Daoy (cell line): Measurements from ENCODE around the gene CPXM2. TPM values are rescaled to one million over a fixed set of nuclear protein-coding genes. Genes with fewer than 3 reads are reported as not detected.
"Not testable (repeated sequence)": the region's sequence is repeated elsewhere in the genome, so short reads cannot be mapped to it uniquely, and the experiment has no call there.

ENCODE experiments used
- DNase-seq: peaks from one replicate; pipeline ENCODE4 v3.0.0-alpha.2; 2015; ENCODE audit warnings: low read depth
- total RNA-seq: library from RNA; depleted of rRNA; stranded (reverse); fragments of >200 nt; shearing (Covaris generic); gene quantifications from 2 replicates; pipeline ENCODE4 v1.2.3, GENCODE V29; 2014

The CPXM2 gene
- total RNA-seq, 1 experiment from 2014 or later, result 8.6 TPM

GRCh38 chr10:123743441-123744223 lies 148.0 kb downstream of the CPXM2 start:
- no peak for DNase-seq

- no peak for DNase-seq
Measured at GRCh38 chr10:123742751-123743440, 148.7 kb downstream of the CPXM2 start.

DNA sequence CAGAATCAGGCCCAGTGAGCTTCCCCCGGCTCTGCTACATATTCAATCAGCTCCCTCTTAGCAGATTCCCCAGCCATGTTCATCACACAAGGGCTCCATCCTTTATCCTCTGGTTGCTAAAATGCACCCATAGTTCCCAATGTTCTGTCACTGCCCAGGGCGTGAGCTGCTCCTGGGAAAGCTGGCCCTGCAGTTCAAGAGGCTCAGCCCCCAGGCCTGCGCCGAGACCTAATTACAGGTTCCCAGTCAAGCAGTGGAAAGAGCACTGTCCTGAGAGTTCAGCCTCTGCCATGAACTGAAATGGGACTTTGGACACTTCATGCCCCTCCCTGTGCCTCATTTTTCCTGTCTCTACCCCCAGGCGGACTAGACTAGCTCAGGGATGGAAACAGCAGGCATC lies 149.9 kb downstream of the CPXM2 start:
- DNase-seq, result no peak

- peak; percentile 13 for DNase-seq
Measured at GRCh38 chr10:123741146-123741545, 150.5 kb downstream of the CPXM2 start.

DNA sequence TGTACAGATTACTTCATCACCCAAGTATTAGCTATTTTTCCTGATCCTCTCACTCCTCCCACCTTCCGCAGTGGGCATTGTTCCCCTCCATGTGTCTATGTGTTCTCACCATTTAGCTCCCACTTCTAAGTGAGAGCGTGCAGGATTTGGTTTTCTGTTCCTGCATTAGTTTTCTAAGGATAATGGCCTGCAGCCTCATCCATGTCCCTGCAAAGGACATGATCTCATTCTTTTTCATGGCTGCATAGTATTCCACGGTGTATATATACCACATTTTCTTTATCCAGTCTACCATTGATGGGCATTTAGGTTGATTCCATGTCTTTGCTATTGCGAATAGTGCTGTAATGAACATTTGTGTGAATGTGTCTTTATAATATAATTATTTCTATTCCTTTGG lies 154.7 kb downstream of the CPXM2 start:
- DNase-seq, result not testable (repeated sequence)

GRCh38 chr10:123729523-123729922 lies 162.1 kb downstream of the CPXM2 start:
- DNase-seq, result no peak

DNA sequence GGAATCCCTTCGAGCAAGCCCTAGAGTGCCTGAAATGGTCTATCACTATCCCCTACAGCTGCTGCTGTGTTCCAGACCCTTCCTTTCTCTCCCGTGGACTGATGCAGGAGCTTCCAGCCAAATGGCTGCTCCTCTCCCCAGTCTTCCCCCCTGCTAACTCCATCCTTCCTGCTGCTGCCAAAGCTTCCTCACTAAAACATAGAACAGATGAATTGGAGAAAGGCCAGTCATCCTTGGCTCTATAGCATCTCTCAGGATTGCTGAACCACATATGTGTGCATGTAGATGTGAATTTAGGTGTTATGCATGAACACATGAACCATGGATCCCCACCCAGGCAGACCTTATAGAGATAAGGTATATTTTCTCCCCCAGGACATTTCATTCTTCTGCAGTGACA lies 164.8 kb downstream of the CPXM2 start:
- DNase-seq, result no peak

- no peak for DNase-seq
Measured at GRCh38 chr10:123726381-123726780, 165.2 kb downstream of the CPXM2 start.

- no peak for DNase-seq
Measured at GRCh38 chr10:123724747-123725146, 166.9 kb downstream of the CPXM2 start.

DNA sequence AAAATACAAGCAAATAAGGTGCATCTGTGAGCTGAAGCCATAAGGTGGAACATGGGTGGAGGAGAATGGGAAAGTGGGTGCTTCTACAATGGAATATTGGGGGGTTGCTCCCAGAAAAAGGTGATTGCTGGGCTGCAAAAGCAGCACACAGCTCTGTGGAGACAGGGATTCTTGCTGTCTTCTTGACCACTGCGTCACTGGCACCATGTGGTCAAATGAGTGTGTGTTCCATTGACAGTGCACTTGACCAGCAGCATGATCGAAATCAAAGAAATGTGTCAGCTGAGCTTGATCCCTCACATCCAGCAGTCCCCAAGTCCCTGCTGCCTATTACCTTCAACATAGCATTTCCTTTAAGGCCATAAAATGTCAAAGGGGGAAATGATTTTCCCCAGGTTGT lies 169.3 kb downstream of the CPXM2 start:
- DNase-seq, result no peak

DNA sequence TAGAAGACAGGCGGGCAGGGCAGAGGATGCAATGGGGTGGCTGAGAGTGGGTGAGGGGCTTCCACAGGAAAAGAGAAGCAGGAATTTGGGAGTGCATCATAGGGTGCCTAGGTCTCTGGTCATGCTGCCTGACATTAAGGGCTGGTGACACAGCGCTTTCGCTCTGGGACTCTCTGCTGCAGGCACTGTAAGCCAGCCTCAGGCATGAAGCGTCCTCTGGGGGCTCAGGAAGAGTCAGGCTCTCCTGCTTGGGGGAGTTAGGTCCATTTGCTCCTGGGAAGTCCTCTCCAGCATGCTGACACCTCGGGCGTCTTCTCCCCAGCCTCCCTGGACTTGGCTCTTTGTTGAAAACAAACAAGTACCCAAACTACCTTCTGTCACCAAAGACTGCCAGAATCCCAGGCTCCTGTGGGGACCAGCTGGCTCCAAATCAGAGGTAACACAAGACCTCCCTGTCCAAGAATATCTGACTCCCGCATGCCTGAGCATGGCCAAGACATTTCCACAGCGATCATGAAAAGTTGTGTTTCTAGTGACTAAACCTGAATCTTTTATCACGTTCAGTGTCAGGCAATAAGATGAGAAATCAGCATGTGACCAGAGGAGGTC lies 170.1 kb downstream of the CPXM2 start:
- no peak for DNase-seq

- DNase-seq, result no peak
Measured at GRCh38 chr10:123720536-123720935, 171.1 kb downstream of the CPXM2 start.

- no peak for DNase-seq
Measured at GRCh38 chr10:123718544-123719060, 173.0 kb downstream of the CPXM2 start.

DNA sequence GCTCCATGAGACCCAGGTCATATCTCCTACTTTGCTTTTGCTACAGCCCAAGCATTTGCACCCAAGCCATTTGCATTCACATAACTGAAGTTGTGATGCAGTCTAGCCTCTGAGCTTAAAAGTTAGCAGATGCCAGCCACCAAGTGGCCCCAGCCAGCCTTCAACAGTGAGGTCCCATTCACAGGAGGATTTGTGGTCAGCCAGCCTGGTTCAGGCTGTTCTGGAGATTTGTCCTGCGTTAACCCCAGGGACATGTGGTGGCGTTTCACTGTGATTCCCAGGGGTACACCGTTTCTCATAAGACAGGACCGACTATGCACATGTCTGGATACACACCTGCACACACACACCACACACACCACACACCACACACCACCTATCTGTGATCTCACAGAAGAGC lies 174.3 kb downstream of the CPXM2 start:
- DNase-seq, result no peak

DNA sequence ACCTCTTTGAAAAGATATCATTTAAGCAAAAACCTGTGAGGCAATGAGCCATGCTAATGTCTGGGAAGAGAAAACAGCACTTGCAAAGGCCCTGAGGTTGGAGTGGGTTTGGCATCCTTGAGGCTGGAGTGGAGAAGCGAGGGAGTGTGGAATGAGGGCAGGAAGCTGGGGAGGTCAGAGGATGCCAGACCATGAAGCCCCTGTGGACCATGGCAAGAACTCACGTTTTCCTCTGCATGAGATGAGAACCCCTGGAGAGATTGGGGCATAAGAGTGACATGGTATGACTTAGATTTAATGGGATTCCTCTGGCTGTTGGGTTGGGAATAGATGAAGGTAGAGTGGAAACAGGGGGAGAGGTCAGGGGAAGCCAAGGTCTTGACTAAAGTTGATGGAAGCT lies 176.1 kb downstream of the CPXM2 start:
- DNase-seq, result no peak

DNA sequence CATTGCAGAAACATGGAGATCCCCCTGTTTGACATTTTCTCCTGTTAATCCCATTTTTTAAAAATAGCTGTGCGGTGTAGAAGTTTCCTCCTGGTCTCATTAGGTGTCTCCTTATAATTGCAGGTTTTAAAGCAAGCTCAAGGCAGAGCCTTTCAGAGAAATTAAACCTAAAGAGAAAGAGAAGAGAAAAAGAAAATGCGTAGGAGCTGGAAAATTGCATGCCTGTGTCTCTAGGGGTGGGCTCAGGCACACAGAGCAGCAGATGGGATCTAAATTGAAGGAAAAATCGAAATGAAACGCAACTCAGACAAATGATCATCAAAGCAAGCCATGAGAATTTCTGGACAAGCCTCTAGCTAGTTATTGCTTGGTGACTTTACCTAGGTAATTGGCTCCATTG lies 185.4 kb downstream of the CPXM2 start:
- no peak for DNase-seq

DNA sequence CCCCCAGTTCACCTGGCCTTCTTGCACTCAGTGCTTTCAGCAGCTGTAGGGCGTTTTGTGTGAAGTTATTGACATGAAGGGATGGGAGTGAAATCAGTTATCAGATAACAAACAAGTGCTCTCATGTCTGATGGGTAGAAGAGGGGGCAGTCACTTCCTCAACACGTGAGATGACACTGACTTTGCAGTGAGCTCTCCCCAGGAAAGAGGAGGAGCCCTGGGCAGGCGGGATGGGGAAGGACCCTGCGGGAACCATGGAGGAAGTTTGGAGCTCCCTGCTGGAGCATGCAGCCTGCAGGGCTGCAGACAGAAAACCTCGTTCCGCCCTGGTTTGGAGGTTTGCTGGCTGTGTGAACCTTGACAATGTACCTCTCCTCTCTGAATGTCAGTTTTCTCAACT lies 186.8 kb downstream of the CPXM2 start:
- DNase-seq, result no peak

GRCh38 chr10:123704076-123704475 lies 187.5 kb downstream of the CPXM2 start:
- DNase-seq, result no peak

DNA sequence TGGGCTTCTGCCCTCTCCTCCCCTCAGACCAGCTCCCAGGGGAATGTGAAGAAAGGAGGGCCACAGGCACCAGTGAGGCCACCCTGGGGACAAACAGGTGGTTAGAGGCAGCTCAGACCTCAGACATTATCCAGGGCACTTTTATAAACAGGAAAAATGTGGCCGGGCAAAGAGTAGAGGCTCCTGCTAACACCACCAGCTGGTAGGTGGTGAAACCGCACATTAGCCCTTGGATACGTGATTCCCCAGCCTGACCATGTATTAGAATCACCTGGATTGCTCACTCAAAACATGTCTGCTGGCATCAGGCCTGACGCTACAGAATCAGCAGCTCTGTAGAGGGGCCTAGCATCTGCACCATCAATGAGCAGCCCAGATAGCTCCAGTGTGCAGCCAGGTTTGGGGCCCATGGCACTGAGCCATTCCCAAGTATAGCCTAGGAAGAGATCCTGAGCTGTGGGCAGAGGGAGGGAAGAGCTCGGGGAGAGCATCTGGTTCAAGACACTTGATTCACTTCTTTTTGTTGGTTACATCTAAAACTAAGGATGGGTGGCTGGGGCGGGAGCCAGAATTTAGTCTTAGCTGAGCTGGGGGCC lies 188.3 kb downstream of the CPXM2 start:
- no peak for DNase-seq
